ENCODE results near the gene ANXA4. TPM values are rescaled to one million over a fixed set of nuclear protein-coding genes. Genes with fewer than 3 reads are reported as not detected.

ANXA4 gene
- polyA plus RNA-seq, 1 of the 3 experiments (the other 2 are of a cell fraction): 137 TPM

DNA sequence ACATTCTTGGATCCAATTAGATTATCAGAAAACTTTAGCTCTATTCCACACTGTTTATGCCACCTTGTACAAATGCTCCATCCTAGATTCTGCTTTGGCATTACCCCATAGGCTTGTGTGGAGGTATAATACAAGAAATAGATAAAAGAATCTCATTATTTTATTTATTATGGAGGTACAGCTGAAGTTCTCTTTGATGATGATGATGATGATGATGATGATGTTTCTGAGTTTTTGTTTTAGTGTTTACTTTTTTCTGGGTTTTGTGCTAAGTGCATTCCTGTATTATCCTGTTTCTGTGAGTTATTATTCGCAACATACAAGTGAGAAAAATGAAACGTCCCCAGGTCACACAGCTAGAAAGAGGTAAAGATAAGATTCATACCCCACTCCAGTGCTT lies 43.4 kb downstream of the ANXA4 start (continued):
- TF ChIP-seq RXRA (IDR thresholded peaks at IDR 0.05; ENCODE audit: borderline replicate concordance, low read depth) (no peak), FOXJ3 (CRISPR knock-in tag; IDR thresholded peaks at IDR 0.05) (no peak), USF2 (IDR thresholded peaks at IDR 0.05; ENCODE audit: borderline replicate concordance, low read depth, low read length) (no peak), RAD21 (IDR thresholded peaks at IDR 0.05; ENCODE audit: low read length) (no peak), ELF1 (IDR thresholded peaks at IDR 0.05) (no peak), GABPA (IDR thresholded peaks at IDR 0.05; ENCODE audit: low read depth) (no peak), RCOR1 (IDR thresholded peaks at IDR 0.05; ENCODE audit: low read length) (no peak)

DNA sequence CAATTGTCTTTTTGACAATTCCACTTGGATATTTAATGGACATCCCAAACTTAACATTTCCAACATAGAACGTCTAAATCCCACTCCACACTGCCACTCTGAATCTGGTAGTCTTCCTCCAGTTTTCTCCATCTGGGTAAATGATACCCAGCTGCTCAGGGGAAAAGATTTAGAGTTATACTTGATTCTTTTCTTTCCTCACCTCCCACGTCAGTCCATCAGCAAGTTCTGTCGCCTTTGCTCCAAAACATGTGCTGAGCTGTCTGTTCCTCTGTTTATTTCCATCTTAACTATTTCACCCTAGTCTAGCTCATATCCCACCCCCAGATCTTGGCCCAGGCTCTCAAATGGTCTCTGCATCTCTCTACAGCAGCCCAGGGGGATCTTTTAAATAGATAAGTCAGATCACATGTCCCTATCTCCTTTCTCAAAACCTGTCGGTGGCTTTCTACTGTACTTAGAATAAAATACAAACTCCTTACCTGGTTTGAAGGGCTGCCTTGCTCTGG lies 44.2 kb downstream of the ANXA4 start:
- no peak for DNase-seq
- POLR2A ChIA-PET: no interaction called here

More for the DNA sequence above, 44.2 kb downstream of the ANXA4 start:
- Histone ChIP-seq H3K27ac (ENCODE audit: low read depth in 2 of 2, low read length in 1 of 2) (no peak overlapping the region), H3K79me2 (ENCODE audit: insufficient read depth) (no peaks in the 10 kb centered on the region), H3K9me3 (no peaks in the 10 kb centered on the region), H4K20me1 (ENCODE audit: insufficient read depth) (no peaks in the 10 kb centered on the region), H3K4me1 (ENCODE audit: control insufficient read depth in 1 of 2, insufficient read depth in 2 of 2, low read depth in 1 of 2, low read length in 1 of 2) (peaks cover 0 to 10% of the 10 kb centered on the region in 2 experiments; a peak in 3 of 4 replicates), H3F3A (replicated peaks; ENCODE audit: insufficient read depth) (no peaks in the 10 kb centered on the region), H3K9ac (no peak overlapping the region), H3K4me2 (no peak overlapping the region), H3K27me3 (ENCODE audit: insufficient read depth) (no peaks in the 10 kb centered on the region), H3K36me3 (replicated peaks in 1 of 2; ENCODE audit: control insufficient read depth in 1 of 2, insufficient read depth in 2 of 2, low read length in 1 of 2) (peaks cover 4 to 10% of the 10 kb centered on the region in 2 experiments), H3K4me3 (ENCODE audit: low read depth in 2 of 2, low read length in 1 of 2) (no peak overlapping the region), H2AFZ (ENCODE audit: low read depth) (no peak overlapping the region), H3K9me2 (no peaks in the 10 kb centered on the region)
- CTCF ChIA-PET: interaction anchor here (1.5 kb wide), 1 partner anchor 31 kb away, joined by 6 read pairs; no protein-coding TSS in a partner anchor
- WGBS (ENCODE audit: low lambda C conversion rate): 86% methylated on average over 4 of the region's 4 CpGs
- TF ChIP-seq SMC3 (IDR thresholded peaks at IDR 0.05; ENCODE audit: low read depth, low read length) (no peak), CHD2 (IDR thresholded peaks at IDR 0.05; ENCODE audit: low read length, partially characterized antibody) (no peak), FOSL2 (IDR thresholded peaks at IDR 0.05; ENCODE audit: borderline replicate concordance, low read depth) (no peak), RAD21 (IDR thresholded peaks at IDR 0.05; ENCODE audit: low read length) (no peak), RXRA (IDR thresholded peaks at IDR 0.05; ENCODE audit: borderline replicate concordance, low read depth) (no peak), EP300 (IDR thresholded peaks at IDR 0.05; ENCODE audit: borderline replicate concordance in 1 of 2, low read depth in 1 of 2, low read length in 1 of 2) (no peak), SIN3A (IDR thresholded peaks at IDR 0.05; ENCODE audit: borderline replicate concordance, low read depth, low read length) (no peak), TEAD4 (IDR thresholded peaks at IDR 0.05; ENCODE audit: borderline replicate concordance, insufficient read depth) (no peak), REST (IDR thresholded peaks at IDR 0.05; ENCODE audit: low read depth, low read length) (no peak), NRF1 (IDR thresholded peaks at IDR 0.05; ENCODE audit: low read depth, low read length) (no peak), TAF1 (IDR thresholded peaks at IDR 0.05; ENCODE audit: borderline replicate concordance, low read depth, low read length) (no peak), TCF12 (IDR thresholded peaks at IDR 0.05) (no peak), FOXM1 (IDR thresholded peaks at IDR 0.05; ENCODE audit: low read depth) (no peak), MAX (IDR thresholded peaks at IDR 0.05; ENCODE audit: low read depth) (no peak), JUND (IDR thresholded peaks at IDR 0.05) (no peak)
- TF ChIP-seq, protein P1, sequence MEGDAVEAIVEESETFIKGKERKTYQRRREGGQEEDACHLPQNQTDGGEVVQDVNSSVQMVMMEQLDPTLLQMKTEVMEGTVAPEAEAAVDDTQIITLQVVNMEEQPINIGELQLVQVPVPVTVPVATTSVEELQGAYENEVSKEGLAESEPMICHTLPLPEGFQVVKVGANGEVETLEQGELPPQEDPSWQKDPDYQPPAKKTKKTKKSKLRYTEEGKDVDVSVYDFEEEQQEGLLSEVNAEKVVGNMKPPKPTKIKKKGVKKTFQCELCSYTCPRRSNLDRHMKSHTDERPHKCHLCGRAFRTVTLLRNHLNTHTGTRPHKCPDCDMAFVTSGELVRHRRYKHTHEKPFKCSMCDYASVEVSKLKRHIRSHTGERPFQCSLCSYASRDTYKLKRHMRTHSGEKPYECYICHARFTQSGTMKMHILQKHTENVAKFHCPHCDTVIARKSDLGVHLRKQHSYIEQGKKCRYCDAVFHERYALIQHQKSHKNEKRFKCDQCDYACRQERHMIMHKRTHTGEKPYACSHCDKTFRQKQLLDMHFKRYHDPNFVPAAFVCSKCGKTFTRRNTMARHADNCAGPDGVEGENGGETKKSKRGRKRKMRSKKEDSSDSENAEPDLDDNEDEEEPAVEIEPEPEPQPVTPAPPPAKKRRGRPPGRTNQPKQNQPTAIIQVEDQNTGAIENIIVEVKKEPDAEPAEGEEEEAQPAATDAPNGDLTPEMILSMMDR (IDR thresholded peaks at IDR 0.05): no peak

All from SK-N-SH (cell line).